Panc1 (cell line): Measurements from ENCODE around the gene KAZN. TPM values are rescaled to one million over a fixed set of nuclear protein-coding genes. Genes with fewer than 3 reads are reported as not detected.

Experiments used
- ATAC-seq: fragments of 200-7000 bp; cut with Tn5 transposase; 2 replicates; pipeline ENCODE4 v1.9.1; 2020; ENCODE audit warnings: mild to moderate bottlenecking, moderate library complexity
- BruUV-seq: library from RNA; stranded (reverse); fragments of 400-500 nt; replicated peaks from 2 replicates; lab custom pipeline; 2021; lab: Mats Ljungman, UMichigan
- CTCF ChIA-PET: fragments of 300-600 bp; sonication (Branson Sonifier 250); formaldehyde crosslinking; loops from one replicate; lab custom pipeline; 2022; ENCODE audit warnings: antibody characterized with exemption; lab: Charles Lee
- POLR2A ChIA-PET: fragments of 300-600 bp; sonication (Branson Sonifier 250); formaldehyde crosslinking; loops from one replicate; lab custom pipeline; 2022; ENCODE audit warnings: antibody characterized with exemption; lab: Charles Lee
- DNase-seq: peaks from one replicate; pipeline ENCODE4 v3.0.0-alpha.2; 2010; ENCODE audit warnings: low read depth, low spot score
- H3K27ac ChIP-seq: 2 replicates; pipeline ENCODE4 v1.5.1; 2011; ENCODE audit warnings: mild to moderate bottlenecking, low read length, inconsistent platforms
- H3K27me3 ChIP-seq: fragments of 200-500 bp; sonication (Bioruptor generic); 2 replicates; pipeline ENCODE4 v1.6.0; 2014; ENCODE audit warnings: low read length, inconsistent platforms; ENCODE audit not compliant: control insufficient read depth, insufficient read depth
- H3K36me3 ChIP-seq: fragments of 200-500 bp; sonication (Bioruptor generic); 2 replicates; pipeline ENCODE4 v1.5.1; 2014; ENCODE audit warnings: inconsistent platforms, mild to moderate bottlenecking, low read length, moderate library complexity; ENCODE audit not compliant: control insufficient read depth, insufficient read depth
- H3K4me1 ChIP-seq: 2 replicates; pipeline ENCODE4 v1.5.1; 2011; ENCODE audit warnings: inconsistent platforms, mild to moderate bottlenecking, low read length, moderate library complexity; ENCODE audit not compliant: control insufficient read depth, insufficient read depth
- H3K4me3 ChIP-seq, 2 experiments: 2 replicates each; pipeline ENCODE4 v1.5.1; 2011 to 2012; ENCODE audit warnings: low read depth in 2 of 2, low read length in 2 of 2, mild to moderate bottlenecking in 2 of 2, inconsistent platforms in 1 of 2, moderate library complexity in 1 of 2
- H3K9me3 ChIP-seq: fragments of 200-500 bp; sonication (Bioruptor generic); 2 replicates; pipeline ENCODE4 v1.5.1; 2014; ENCODE audit warnings: low read depth, mild to moderate bottlenecking, inconsistent platforms, low read length, moderate library complexity; ENCODE audit not compliant: control insufficient read depth, insufficient read depth
- POLR2AphosphoS5 ChIP-seq: IDR thresholded peaks from 2 replicates; pipeline ENCODE4 v1.6.1; 2012; ENCODE audit warnings: mild to moderate bottlenecking, low read depth, low read length, moderate library complexity
- SIN3A ChIP-seq: IDR thresholded peaks from 2 replicates; pipeline ENCODE4 v1.6.1; 2012; ENCODE audit warnings: low read depth, mild to moderate bottlenecking, low read length, moderate library complexity, borderline replicate concordance; ENCODE audit not compliant: insufficient read depth
- TCF7L2 ChIP-seq: IDR thresholded peaks from 2 replicates; pipeline ENCODE4 v1.6.1; 2011; ENCODE audit warnings: mild to moderate bottlenecking, low read depth, low read length, inconsistent platforms
- in situ Hi-C: cut with HindIII; loops from 2 replicates; pipeline ENCODE4 v1.10.0; 2016; ENCODE audit warnings: low sequenced_read_pairs, low pct_unique_long_range_greater_than_20kb
- intact Hi-C: fragments of 100-400 bp; cut with micrococcal nuclease; formaldehyde crosslinking; loops from one replicate; pipeline ENCODE4 v1.10.0; 2022; ENCODE audit not compliant: unreplicated experiment
- total RNA-seq: library from RNA; stranded (reverse); gene quantifications from one replicate; pipeline ENCODE4 v1.2.1, GENCODE V29; 2021; ENCODE audit not compliant: unreplicated experiment
- TF ChIP-seq, protein P1 (sequence below), 2 experiments: IDR thresholded peaks; 2 replicates each; pipeline ENCODE4 v1.6.1; 2011 to 2012; ENCODE audit warnings: low read depth in 2 of 2, control low read depth in 1 of 2, low read length in 1 of 2, mild to moderate bottlenecking in 1 of 2, moderate library complexity in 1 of 2; ENCODE audit not compliant: insufficient read depth in 1 of 2
- TF ChIP-seq, protein P2 (sequence below): fragments of 450-650 bp; IDR thresholded peaks from 2 replicates; pipeline ENCODE4 v1.5.1; 2017; ENCODE audit warnings: mild to moderate bottlenecking

KAZN gene
- total RNA-seq, 1 experiment from 2014 or later, result 6.6 TPM

GRCh38 chr1:14869187-14869586 lies 270.7 kb downstream of the KAZN start:
- Histone ChIP-seq H3K27me3 (peaks cover 7% of the 10 kb centered on the region; the same call in 1 of the 2 replicates), H3K4me1 (no peaks in the 10 kb centered on the region), H3K4me3 (no peak overlapping the region), H3K9me3 (no peaks in the 10 kb centered on the region), H3K36me3 (no peaks in the 10 kb centered on the region), H3K27ac (no peak overlapping the region)
- POLR2A ChIA-PET, result no interaction called here
- in situ Hi-C loops, result no loop called here
- TF ChIP-seq, protein P1, sequence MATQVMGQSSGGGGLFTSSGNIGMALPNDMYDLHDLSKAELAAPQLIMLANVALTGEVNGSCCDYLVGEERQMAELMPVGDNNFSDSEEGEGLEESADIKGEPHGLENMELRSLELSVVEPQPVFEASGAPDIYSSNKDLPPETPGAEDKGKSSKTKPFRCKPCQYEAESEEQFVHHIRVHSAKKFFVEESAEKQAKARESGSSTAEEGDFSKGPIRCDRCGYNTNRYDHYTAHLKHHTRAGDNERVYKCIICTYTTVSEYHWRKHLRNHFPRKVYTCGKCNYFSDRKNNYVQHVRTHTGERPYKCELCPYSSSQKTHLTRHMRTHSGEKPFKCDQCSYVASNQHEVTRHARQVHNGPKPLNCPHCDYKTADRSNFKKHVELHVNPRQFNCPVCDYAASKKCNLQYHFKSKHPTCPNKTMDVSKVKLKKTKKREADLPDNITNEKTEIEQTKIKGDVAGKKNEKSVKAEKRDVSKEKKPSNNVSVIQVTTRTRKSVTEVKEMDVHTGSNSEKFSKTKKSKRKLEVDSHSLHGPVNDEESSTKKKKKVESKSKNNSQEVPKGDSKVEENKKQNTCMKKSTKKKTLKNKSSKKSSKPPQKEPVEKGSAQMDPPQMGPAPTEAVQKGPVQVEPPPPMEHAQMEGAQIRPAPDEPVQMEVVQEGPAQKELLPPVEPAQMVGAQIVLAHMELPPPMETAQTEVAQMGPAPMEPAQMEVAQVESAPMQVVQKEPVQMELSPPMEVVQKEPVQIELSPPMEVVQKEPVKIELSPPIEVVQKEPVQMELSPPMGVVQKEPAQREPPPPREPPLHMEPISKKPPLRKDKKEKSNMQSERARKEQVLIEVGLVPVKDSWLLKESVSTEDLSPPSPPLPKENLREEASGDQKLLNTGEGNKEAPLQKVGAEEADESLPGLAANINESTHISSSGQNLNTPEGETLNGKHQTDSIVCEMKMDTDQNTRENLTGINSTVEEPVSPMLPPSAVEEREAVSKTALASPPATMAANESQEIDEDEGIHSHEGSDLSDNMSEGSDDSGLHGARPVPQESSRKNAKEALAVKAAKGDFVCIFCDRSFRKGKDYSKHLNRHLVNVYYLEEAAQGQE (IDR thresholded peaks at IDR 0.05; ENCODE audit: insufficient read depth in 1 of 2, low read depth in 2 of 2, low read length in 1 of 2), result no peak
- no peak for TF ChIP-seq SIN3A
- TF ChIP-seq, protein P2, sequence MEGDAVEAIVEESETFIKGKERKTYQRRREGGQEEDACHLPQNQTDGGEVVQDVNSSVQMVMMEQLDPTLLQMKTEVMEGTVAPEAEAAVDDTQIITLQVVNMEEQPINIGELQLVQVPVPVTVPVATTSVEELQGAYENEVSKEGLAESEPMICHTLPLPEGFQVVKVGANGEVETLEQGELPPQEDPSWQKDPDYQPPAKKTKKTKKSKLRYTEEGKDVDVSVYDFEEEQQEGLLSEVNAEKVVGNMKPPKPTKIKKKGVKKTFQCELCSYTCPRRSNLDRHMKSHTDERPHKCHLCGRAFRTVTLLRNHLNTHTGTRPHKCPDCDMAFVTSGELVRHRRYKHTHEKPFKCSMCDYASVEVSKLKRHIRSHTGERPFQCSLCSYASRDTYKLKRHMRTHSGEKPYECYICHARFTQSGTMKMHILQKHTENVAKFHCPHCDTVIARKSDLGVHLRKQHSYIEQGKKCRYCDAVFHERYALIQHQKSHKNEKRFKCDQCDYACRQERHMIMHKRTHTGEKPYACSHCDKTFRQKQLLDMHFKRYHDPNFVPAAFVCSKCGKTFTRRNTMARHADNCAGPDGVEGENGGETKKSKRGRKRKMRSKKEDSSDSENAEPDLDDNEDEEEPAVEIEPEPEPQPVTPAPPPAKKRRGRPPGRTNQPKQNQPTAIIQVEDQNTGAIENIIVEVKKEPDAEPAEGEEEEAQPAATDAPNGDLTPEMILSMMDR, result no peak
- TF ChIP-seq POLR2AphosphoS5, result no peak
- TF ChIP-seq TCF7L2, result no peak
- CTCF ChIA-PET, result no interaction called here
- DNase-seq (no peak), ATAC-seq (no peak)
- no TSS peak for BruUV-seq
- intact Hi-C loops, result no loop called here

DNA sequence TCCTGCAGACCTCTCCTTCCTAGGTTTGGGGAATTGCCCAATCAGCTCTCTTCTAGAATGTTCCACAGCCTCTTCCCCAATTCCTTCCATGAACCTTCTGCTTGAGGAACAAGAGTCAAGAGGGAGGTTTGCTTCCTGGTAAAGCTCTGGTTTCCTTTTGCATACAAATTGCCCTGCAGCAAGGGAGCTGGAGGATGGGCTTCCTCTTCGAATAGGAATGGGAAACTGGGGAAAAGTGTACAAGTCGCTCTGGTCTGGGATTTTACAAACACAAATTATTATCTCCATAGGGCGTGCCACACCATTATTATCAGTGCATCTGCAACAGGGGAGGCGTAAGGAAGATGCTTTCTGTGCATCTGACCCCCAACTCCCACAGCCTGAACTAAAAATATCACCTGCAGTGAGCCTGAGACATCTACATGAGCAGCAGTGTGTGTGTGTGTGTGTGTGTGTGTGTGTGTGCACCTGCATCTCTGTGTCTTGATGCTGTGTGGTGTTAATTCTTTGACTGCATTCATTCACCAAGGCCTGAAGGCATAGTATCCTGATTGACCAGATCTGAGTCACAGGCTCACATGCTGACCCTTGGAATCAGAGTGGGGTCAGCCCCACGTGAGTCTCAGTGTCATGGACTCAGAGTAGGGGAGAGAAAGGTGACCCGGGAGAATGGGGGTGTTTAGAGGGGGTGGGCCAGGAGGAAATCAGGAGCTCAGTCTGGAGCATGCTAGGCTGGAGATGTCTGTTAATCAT lies 272.9 kb downstream of the KAZN start:
- Histone ChIP-seq H3K4me1 (no peaks in the 10 kb centered on the region), H3K9me3 (no peaks in the 10 kb centered on the region), H3K27me3 (peaks cover 15% of the 10 kb centered on the region), H3K27ac (no peak overlapping the region), H3K4me3 (no peak overlapping the region), H3K36me3 (no peaks in the 10 kb centered on the region)
- CTCF ChIA-PET, result no interaction called here
- in situ Hi-C loops (no loop called here), intact Hi-C loops (no loop called here)
- POLR2A ChIA-PET, result no interaction called here
- BruUV-seq, result no TSS peak
- DNase-seq (no peak), ATAC-seq (no peak)
- TF ChIP-seq POLR2AphosphoS5 (no peak), SIN3A (no peak), TCF7L2 (no peak)
- TF ChIP-seq, protein P1 (IDR thresholded peaks at IDR 0.05; ENCODE audit: insufficient read depth in 1 of 2, low read depth in 2 of 2, low read length in 1 of 2), result no peak
- TF ChIP-seq, protein P2, result no peak
